CD4-positive, alpha-beta T cell treated with Interleukin-6 for 4 hours (primary cell): Measurements from ENCODE around the gene OR51A2.
"Not testable (repeated sequence)": the region's sequence is repeated elsewhere in the genome, so short reads cannot be mapped to it uniquely, and the experiment has no call there.

Source experiments
- DNase-seq: peaks from one replicate; pipeline ENCODE4 v3.0.0-alpha.2; 2020; ENCODE audit warnings: mixed read lengths

The OR51A2 gene

GRCh38 chr11:4955613-4956012, at the start of gene OR51A2:
Gene OR51A2, minus strand, starts transcription at chr11:4955713. Its CDS starts 0 bp downstream, at chr11:4955713.
- DNase-seq: not testable (repeated sequence)

GRCh38 chr11:5004424-5005274, 49.1 kb upstream of the OR51A2 start:
- no peak for DNase-seq

GRCh38 chr11:4994551-4994950, 39.0 kb upstream of the OR51A2 start, which contains the start of gene OR51L1:
Gene OR51L1, plus strand, starts transcription at chr11:4994851. Its CDS starts 4,132 bp downstream, at chr11:4998983.
- no peak for DNase-seq

GRCh38 chr11:4991060-4991459, 35.5 kb upstream of the OR51A2 start:
- DNase-seq: no peak

- no peak for DNase-seq
Observed at GRCh38 chr11:4983841-4984240, 28.3 kb upstream of the OR51A2 start.

- no peak for DNase-seq
Observed at GRCh38 chr11:4982678-4983077, 27.2 kb upstream of the OR51A2 start.

GRCh38 chr11:4979036-4979435, 23.5 kb upstream of the OR51A2 start:
- no peak for DNase-seq

- no peak for DNase-seq
Observed at GRCh38 chr11:4975436-4975835, 19.9 kb upstream of the OR51A2 start.

- DNase-seq: no peak
Observed at GRCh38 chr11:4962816-4963215, 7.3 kb upstream of the OR51A2 start.

- DNase-seq: no peak
Observed at GRCh38 chr11:4960877-4961276, 5.4 kb upstream of the OR51A2 start.

- no peak for DNase-seq
Observed at GRCh38 chr11:4957396-4957795, 1.9 kb upstream of the OR51A2 start.

GRCh38 chr11:4947505-4947904, 8.0 kb downstream of the OR51A2 start, which contains the start of gene OR51A4:
Gene OR51A4, minus strand, starts transcription at chr11:4947605. Its CDS starts 505 bp downstream, at chr11:4947100.
- DNase-seq: no peak

GRCh38 chr11:4936745-4937144, 18.8 kb downstream of the OR51A2 start:
- no peak for DNase-seq

- no peak for DNase-seq
Observed at GRCh38 chr11:4932751-4933150, 22.8 kb downstream of the OR51A2 start.

- DNase-seq: no peak
Observed at GRCh38 chr11:4926608-4927007, 28.9 kb downstream of the OR51A2 start.

GRCh38 chr11:4924239-4924638, 31.3 kb downstream of the OR51A2 start, which contains the start of gene OR51G1:
Gene OR51G1, minus strand, starts transcription at chr11:4924339. Its CDS starts 0 bp downstream, at chr11:4924339.
- DNase-seq: no peak

GRCh38 chr11:4922304-4922703, 33.2 kb downstream of the OR51A2 start:
- no peak for DNase-seq

- DNase-seq: no peak
Observed at GRCh38 chr11:4921796-4922195, 33.7 kb downstream of the OR51A2 start.

- no peak for DNase-seq
Observed at GRCh38 chr11:4919250-4919649, 36.3 kb downstream of the OR51A2 start, which contains the start of gene OR51G2. Gene OR51G2, minus strand, starts transcription at chr11:4919350. Its CDS starts 3,687 bp downstream, at chr11:4915663.

- no peak for DNase-seq
Observed at GRCh38 chr11:4916581-4916980, 38.9 kb downstream of the OR51A2 start.
